HepG2 (cell line): ENCODE results near the gene ATXN7L2. TPM values are rescaled to one million over a fixed set of nuclear protein-coding genes. Genes with fewer than 3 reads are reported as not detected.

Source experiments
- ATAC-seq: fragments of 200-7000 bp; cut with Tn5 transposase; 3 replicates; pipeline ENCODE4 v1.9.1; 2020; ENCODE audit warnings: mild to moderate bottlenecking, moderate library complexity
- BruUV-seq: library from RNA; stranded (reverse); fragments of 400-500 nt; replicated peaks from 2 replicates; lab custom pipeline; 2021; lab: Mats Ljungman, UMichigan
- CTCF ChIA-PET: fragments of 300-600 bp; formaldehyde crosslinking; extraction: SDS; loops from one replicate; lab custom pipeline; 2021; ENCODE audit warnings: low total read pairs, inconsistent platforms, low intra/inter-chr PET ratio; lab: Yijun Ruan, JAX
- POLR2A ChIA-PET: fragments of 350-600 bp; sonication (Branson Sonifier 250); formaldehyde crosslinking; loops from one replicate; lab custom pipeline; 2020; ENCODE audit warnings: antibody characterized with exemption, inconsistent platforms; lab: Yijun Ruan, JAX
- DNase-seq: peaks from one replicate; pipeline ENCODE4 v3.0.0-alpha.2; 2015; ENCODE audit warnings: low spot score
- FAIRE-seq: peaks from 3 replicates; lab custom pipeline; 2011; peaks lifted over from hg19 to GRCh38; lab: Jason Lieb, UNC
- H2AFZ ChIP-seq: one replicate; pipeline ENCODE4 v1.6.1; 2011; ENCODE audit warnings: low read length, inconsistent platforms
- H3K27ac ChIP-seq: fragments of 300-600 bp; 3 replicates; pipeline ENCODE4 v1.8.0; 2011; ENCODE audit warnings: mixed run types, mild to moderate bottlenecking, mixed read lengths, low read length, inconsistent platforms; ENCODE audit not compliant: insufficient read depth; ENCODE audit errors: extremely low read length
- H3K27me3 ChIP-seq, 2 experiments: fragments of 200-600 bp in 1 of 2; 2 replicates in 1 of 2; 3 replicates in 1 of 2; pipeline versions ENCODE4 v1.6.0 to v1.8.0; 2011; ENCODE audit warnings: low read length in 2 of 2, mild to moderate bottlenecking in 2 of 2, moderate library complexity in 2 of 2, inconsistent platforms in 1 of 2; ENCODE audit not compliant: insufficient read depth in 2 of 2, control insufficient read depth in 1 of 2
- H3K36me3 ChIP-seq, 2 experiments: fragments of 200-600 bp in 1 of 2; replicated peaks in 1 of 2; 2 replicates in 1 of 2; 3 replicates in 1 of 2; pipeline versions ENCODE4 v1.5.1 to v1.8.0; 2011; ENCODE audit warnings: low read length in 2 of 2, inconsistent platforms in 1 of 2; ENCODE audit not compliant: insufficient read depth in 2 of 2, control insufficient read depth in 1 of 2
- H3K4me1 ChIP-seq: 2 replicates; pipeline ENCODE4 v1.5.1; 2012; ENCODE audit warnings: low read length, inconsistent platforms; ENCODE audit not compliant: insufficient read depth
- H3K4me2 ChIP-seq: 2 replicates; pipeline ENCODE4 v1.6.0; 2011; ENCODE audit warnings: low read depth, low read length, inconsistent platforms
- H3K4me3 ChIP-seq, 3 experiments: fragments of 200-600 bp in 1 of 3; sonication (generic), shearing (Covaris generic) in 1 of 3; replicated peaks in 1 of 3; 2 replicates each; pipeline ENCODE4 v1.5.1; 2011 to 2016; ENCODE audit warnings: low read length in 3 of 3, inconsistent platforms in 2 of 3, low read depth in 2 of 3, mild to moderate bottlenecking in 2 of 3, control low read depth in 1 of 3, mixed read lengths in 1 of 3; ENCODE audit not compliant: insufficient read depth in 1 of 3
- H3K79me2 ChIP-seq: one replicate; pipeline ENCODE4 v1.6.1; 2011; ENCODE audit warnings: low read length, inconsistent platforms; ENCODE audit not compliant: insufficient read depth
- H3K9ac ChIP-seq: 2 replicates; pipeline ENCODE4 v1.6.0; 2011; ENCODE audit warnings: mild to moderate bottlenecking, low read depth, low read length, inconsistent platforms; ENCODE audit not compliant: insufficient read depth
- H3K9me3 ChIP-seq: 2 replicates; pipeline ENCODE4 v1.5.1; 2012; ENCODE audit warnings: mild to moderate bottlenecking, low read length
- H4K20me1 ChIP-seq: 2 replicates; pipeline ENCODE4 v1.6.0; 2011; ENCODE audit warnings: inconsistent platforms, mild to moderate bottlenecking, low read length, moderate library complexity; ENCODE audit not compliant: insufficient read depth
- ATF3 ChIP-seq: sonication (generic); formaldehyde crosslinking; IDR thresholded peaks from 2 replicates; pipeline ENCODE4 v1.4.0; 2020; ENCODE audit warnings: missing genetic modification reagents
- DMAP1 ChIP-seq: IDR thresholded peaks from 2 replicates; pipeline ENCODE4 v1.6.1; 2016
- ELF1 ChIP-seq: sonication (generic); formaldehyde crosslinking; IDR thresholded peaks from 2 replicates; pipeline ENCODE4 v1.4.0; 2020; ENCODE audit warnings: missing genetic modification reagents
- IKZF5 ChIP-seq: IDR thresholded peaks from 2 replicates; pipeline ENCODE4 v1.6.1; 2018; ENCODE audit warnings: missing genetic modification reagents, mild to moderate bottlenecking, missing compliant biosample characterization
- SNRNP70 ChIP-seq: fragments of 200-400 bp; formaldehyde crosslinking; IDR thresholded peaks from 2 replicates; pipeline ENCODE4 v1.6.1; 2017; ENCODE audit warnings: mild to moderate bottlenecking, low read depth, low read length, moderate library complexity
- SRSF1 ChIP-seq: fragments of 200-400 bp; formaldehyde crosslinking; optimal IDR thresholded peaks from 2 replicates; pipeline ENCODE3; 2017; ENCODE audit warnings: mild to moderate bottlenecking, low read depth, low read length, moderate library complexity
- ZBTB38 ChIP-seq: sonication (generic); formaldehyde crosslinking; IDR thresholded peaks from 2 replicates; pipeline ENCODE4 v1.5.1; 2020; ENCODE audit warnings: mild to moderate bottlenecking, missing genetic modification reagents
- ZNF142 ChIP-seq: sonication (generic); formaldehyde crosslinking; IDR thresholded peaks from 2 replicates; pipeline ENCODE4 v1.4.0; 2020; ENCODE audit warnings: missing genetic modification reagents
- ZNF24 ChIP-seq: fragments of 450-650 bp; IDR thresholded peaks from 2 replicates; pipeline ENCODE4 v1.6.1; 2017; ENCODE audit warnings: antibody characterized with exemption, mild to moderate bottlenecking
- ZNF414 ChIP-seq: sonication (generic); formaldehyde crosslinking; IDR thresholded peaks from 2 replicates; pipeline ENCODE4 v1.5.0; 2020; ENCODE audit warnings: missing genetic modification reagents
- ZNF607 ChIP-seq: sonication (generic); formaldehyde crosslinking; IDR thresholded peaks from 2 replicates; pipeline ENCODE4 v1.5.1; 2020; ENCODE audit warnings: missing genetic modification reagents, mild to moderate bottlenecking, borderline replicate concordance
- WGBS: methylation state at CpG from one replicate; pipeline ENCODE4 v1.1.6; 2017; ENCODE audit warnings: low lambda C conversion rate; 5-methylcytosine and 5-hydroxymethylcytosine counted together
- in situ Hi-C: cut with HindIII; loops from 2 replicates; pipeline ENCODE4 v1.10.0; 2017; ENCODE audit warnings: low pct_unique_long_range_greater_than_20kb; ENCODE audit not compliant: extremely low pct_ligation_motif_present
- intact Hi-C: fragments of 100-400 bp; cut with micrococcal nuclease; formaldehyde crosslinking; loops from one replicate; pipeline ENCODE4 v1.10.0; 2022; ENCODE audit not compliant: unreplicated experiment
- polyA plus RNA-seq, 8 experiments: library from polyadenylated mRNA; depleted of rRNA in 3 of 8; stranded (reverse) in 7 of 8; unstranded in 1 of 8; fragments of >200 nt; fragmentation: Illumina TruSeq in 4 of 8; extraction: Trizol in 4 of 8; gene quantifications; 2 replicates each; pipeline versions ENCODE4 v1.2.1 to v1.2.3, GENCODE V29; 2011 to 2016; ENCODE audit warnings: low read depth in 4 of 8, missing spikeins in 1 of 8, mixed read lengths in 1 of 8; ENCODE audit not compliant: insufficient read depth in 1 of 8
- total RNA-seq, 5 experiments: library from RNA; depleted of rRNA; stranded (reverse); fragments of >200 nt; fragmentation: Illumina TruSeq; extraction: Trizol; gene quantifications; 2 replicates each; pipeline ENCODE4 v1.2.3, GENCODE V29; 2016; ENCODE audit warnings: low read depth in 1 of 5

Gene ATXN7L2
- total and polyA plus RNA-seq, 2 of the 13 experiments (the other 11 are each of a cell fraction or from before 2014, with no cell fraction given), result 2.7 to 2.8 TPM

GRCh38 chr1:109477821-109478220 is 5.9 kb upstream of the ATXN7L2 start:
- TF ChIP-seq IKZF5 (CRISPR knock-in tag), result no peak
- TF ChIP-seq ATF3 (CRISPR knock-in tag), result no peak
- TF ChIP-seq ZNF24, result no peak
- TF ChIP-seq ZNF142, result no peak
- no peak for TF ChIP-seq DMAP1 (CRISPR knock-in tag)
- no peak for TF ChIP-seq ZNF414 (CRISPR knock-in tag)
- TF ChIP-seq ZBTB38 (CRISPR knock-in tag), result no peak
- no peak for TF ChIP-seq SNRNP70
- no peak for TF ChIP-seq SRSF1
- no peak for TF ChIP-seq ZNF607
- no peak for TF ChIP-seq ELF1 (CRISPR knock-in tag)
- peaks cover 1 to 33% of the 10 kb centered on the region in 2 experiments; a peak in 4 of 5 replicates for H3K27me3 ChIP-seq
- DNase-seq, result no peak
- no peaks in the 10 kb centered on the region for H3K79me2 ChIP-seq
- peaks cover 1% of the 10 kb centered on the region; the same call in 1 of the 2 replicates for H3K4me1 ChIP-seq
- H3K9me3 ChIP-seq, result no peaks in the 10 kb centered on the region
- WGBS, result 43% methylated on average over 3 of the region's 6 CpGs
- no peak overlapping the region for H3K4me2 ChIP-seq
- FAIRE-seq, result no peak
- H3K9ac ChIP-seq, result no peak overlapping the region
- H3K36me3 ChIP-seq, result no peaks in the 10 kb centered on the region
- no TSS peak for BruUV-seq
- H4K20me1 ChIP-seq, result no peaks in the 10 kb centered on the region
- POLR2A ChIA-PET, result no interaction called here
- H2AFZ ChIP-seq, result no peak overlapping the region
- intact Hi-C loops (no loop called here), in situ Hi-C loops (no loop called here)
- H3K4me3 ChIP-seq, result no peak overlapping the region
- CTCF ChIA-PET, result no interaction called here
- ATAC-seq, result peak; percentile 59
- no peak overlapping the region for H3K27ac ChIP-seq
